Activated naive CD4-positive, alpha-beta T cell treated with anti-CD3 and anti-CD28 coated beads, Interleukin-2, amount 10 ng/mL, durations not matched to agents 7 days and 5 days (primary cell): Measurements from ENCODE around the gene GOLGA2.
A peak's percentile ranks its signal among the peaks of the same experiment; 100 is the strongest.

ENCODE experiments used
- CTCF ChIA-PET: fragments of 350-600 bp; sonication (Branson Sonifier 250); formaldehyde crosslinking; loops from one replicate; lab custom pipeline; 2021; ENCODE audit warnings: antibody characterized with exemption; lab: Charles Lee
- DNase-seq: peaks from one replicate; pipeline ENCODE4 v3.0.0-alpha.2; 2020
- H3K27ac Mint-ChIP-seq: one replicate; pipeline ENCODE4 v1.8.0; 2021; ENCODE audit warnings: mild to moderate bottlenecking, moderate library complexity, mixed read lengths
- H3K27me3 Mint-ChIP-seq: one replicate; pipeline ENCODE4 v1.8.0; 2021; ENCODE audit warnings: mild to moderate bottlenecking, mixed read lengths
- H3K36me3 Mint-ChIP-seq: one replicate; pipeline ENCODE4 v1.8.0; 2021; ENCODE audit warnings: mixed read lengths
- H3K4me1 Mint-ChIP-seq: one replicate; pipeline ENCODE4 v1.8.0; 2021; ENCODE audit warnings: mixed read lengths
- H3K4me3 Mint-ChIP-seq: one replicate; pipeline ENCODE4 v1.8.0; 2021; ENCODE audit warnings: mild to moderate bottlenecking, moderate library complexity, mixed read lengths
- H3K9me3 Mint-ChIP-seq: one replicate; pipeline ENCODE4 v1.8.0; 2021; ENCODE audit warnings: mixed read lengths

Gene GOLGA2

DNA sequence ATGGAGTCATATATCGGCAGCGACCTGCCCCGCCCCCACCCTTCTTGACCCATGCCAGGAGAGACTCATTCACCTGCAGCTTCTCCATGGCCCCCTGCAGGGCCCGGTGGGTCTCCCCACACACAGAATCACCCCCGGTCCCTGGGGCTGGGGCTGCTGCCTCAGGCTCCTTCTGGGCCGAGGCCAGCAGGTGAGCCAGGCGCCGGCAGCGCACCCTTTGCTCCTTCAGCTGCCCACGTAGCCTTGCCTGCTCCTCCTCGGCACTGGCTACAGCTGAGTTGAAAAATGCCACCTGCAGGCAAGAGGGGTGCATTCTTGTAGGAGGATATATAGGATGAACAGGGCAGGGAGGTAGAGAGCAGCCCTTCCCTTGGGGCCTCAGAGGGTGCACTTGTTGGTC is 17.9 kb downstream of the GOLGA2 start:
- H3K9me3 Mint-ChIP-seq = no peaks in the 10 kb centered on the region
- no peak overlapping the region for H3K4me3 Mint-ChIP-seq
- no peak overlapping the region for H3K27ac Mint-ChIP-seq
- CTCF ChIA-PET = no interaction called here
- H3K27me3 Mint-ChIP-seq = peaks cover 12% of the 10 kb centered on the region
- no peaks in the 10 kb centered on the region for H3K4me1 Mint-ChIP-seq
- H3K36me3 Mint-ChIP-seq = peaks cover 24% of the 10 kb centered on the region
- no peak for DNase-seq

DNA sequence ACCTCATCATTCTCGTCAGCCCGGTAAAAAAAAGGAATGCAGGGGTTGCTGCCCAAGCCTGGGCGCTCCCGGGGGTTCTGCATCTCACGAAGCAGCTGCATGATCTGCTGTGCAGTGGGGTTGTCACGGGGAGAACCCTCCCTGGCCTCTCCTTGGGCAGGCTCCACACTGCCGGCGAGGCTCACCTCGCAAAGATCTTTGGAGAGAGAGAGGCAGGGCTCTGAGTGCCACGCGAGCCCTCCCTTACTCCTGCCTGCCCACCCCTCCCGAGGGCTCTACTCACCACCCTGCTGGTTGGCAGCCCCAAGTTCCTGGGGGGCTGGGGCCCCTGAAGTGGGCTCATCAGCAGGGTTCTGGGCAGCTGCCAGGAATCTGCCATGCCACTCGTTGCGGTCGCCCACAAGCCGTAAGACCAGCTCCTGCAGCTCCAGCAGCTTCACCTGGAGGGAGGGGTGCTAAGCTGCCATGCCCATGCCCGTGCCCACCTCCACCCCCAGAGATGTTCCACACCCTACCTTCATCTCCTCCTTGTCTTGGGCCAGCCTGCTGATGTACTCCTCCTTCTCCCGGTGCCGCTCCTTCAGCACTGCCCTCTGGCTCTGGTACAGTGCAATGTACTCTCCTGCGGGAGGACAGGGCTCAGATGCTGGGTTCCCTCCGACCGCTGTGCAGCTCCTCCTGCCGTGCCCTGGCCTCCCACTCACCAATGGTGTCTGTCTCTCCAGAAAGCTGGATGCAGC is 18.6 kb downstream of the GOLGA2 start:
- no peaks in the 10 kb centered on the region for H3K9me3 Mint-ChIP-seq
- H3K4me1 Mint-ChIP-seq = no peaks in the 10 kb centered on the region
- H3K27me3 Mint-ChIP-seq = peaks cover 19% of the 10 kb centered on the region
- DNase-seq = no peak
- H3K27ac Mint-ChIP-seq = no peak overlapping the region
- H3K36me3 Mint-ChIP-seq = peaks cover 17% of the 10 kb centered on the region
- CTCF ChIA-PET = no interaction called here
- H3K4me3 Mint-ChIP-seq = no peak overlapping the region

DNA sequence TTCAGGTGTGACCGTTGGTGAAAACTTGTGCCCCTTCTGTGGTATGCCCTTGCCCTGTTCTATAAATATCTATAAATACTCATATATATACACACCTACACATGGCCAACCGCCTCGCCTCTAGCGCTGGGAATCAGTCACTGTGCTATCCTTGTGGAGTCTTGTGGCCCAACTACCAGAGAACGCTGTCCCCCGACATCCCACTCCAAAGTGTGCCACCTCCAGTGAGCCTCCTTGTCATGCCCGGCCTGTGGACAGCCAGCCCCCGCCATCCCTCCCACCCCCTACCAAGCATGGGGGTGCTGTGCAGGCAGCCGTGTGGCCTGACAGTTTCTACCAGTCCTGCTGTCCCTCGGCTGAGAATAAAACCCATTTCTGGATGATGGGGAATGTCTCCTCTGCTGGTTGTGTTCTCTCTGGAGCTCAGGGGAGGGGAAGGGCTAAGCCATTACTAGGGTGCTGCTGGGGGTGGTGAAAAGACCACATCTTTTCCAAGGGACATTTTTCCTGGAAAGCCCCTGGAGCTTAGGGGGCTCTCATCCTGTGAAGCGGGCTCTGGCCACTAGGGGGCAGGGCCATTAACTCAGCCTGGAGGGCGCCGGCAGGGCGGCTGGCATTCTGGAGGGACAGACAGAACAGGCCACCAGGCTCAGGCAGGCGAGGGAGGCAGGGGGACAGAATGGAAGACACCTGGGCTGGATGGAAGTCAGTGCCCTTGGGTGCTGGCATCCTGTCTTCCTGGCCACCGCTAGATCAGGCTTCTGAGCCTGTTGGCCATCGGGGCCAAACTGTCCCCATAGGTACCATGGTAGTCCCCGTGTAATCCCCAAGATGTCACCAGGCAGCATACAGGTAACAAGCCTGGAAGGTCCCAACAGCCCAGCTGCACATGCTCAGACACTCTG is 20.7 kb downstream of the GOLGA2 start:
- peaks cover 7% of the 10 kb centered on the region for H3K4me1 Mint-ChIP-seq
- no peak overlapping the region for H3K27ac Mint-ChIP-seq
- CTCF ChIA-PET = interaction anchor here (1.0 to 1.5 kb wide), 6 partner anchors 9 to 107 kb away, joined by 3 to 4 read pairs (median 3); no protein-coding TSS in a partner anchor
- peaks cover 5% of the 10 kb centered on the region for H3K36me3 Mint-ChIP-seq
- no peak overlapping the region for H3K4me3 Mint-ChIP-seq
- H3K27me3 Mint-ChIP-seq = peaks cover 38% of the 10 kb centered on the region
- DNase-seq = peak; percentile 65
- H3K9me3 Mint-ChIP-seq = no peaks in the 10 kb centered on the region

DNA sequence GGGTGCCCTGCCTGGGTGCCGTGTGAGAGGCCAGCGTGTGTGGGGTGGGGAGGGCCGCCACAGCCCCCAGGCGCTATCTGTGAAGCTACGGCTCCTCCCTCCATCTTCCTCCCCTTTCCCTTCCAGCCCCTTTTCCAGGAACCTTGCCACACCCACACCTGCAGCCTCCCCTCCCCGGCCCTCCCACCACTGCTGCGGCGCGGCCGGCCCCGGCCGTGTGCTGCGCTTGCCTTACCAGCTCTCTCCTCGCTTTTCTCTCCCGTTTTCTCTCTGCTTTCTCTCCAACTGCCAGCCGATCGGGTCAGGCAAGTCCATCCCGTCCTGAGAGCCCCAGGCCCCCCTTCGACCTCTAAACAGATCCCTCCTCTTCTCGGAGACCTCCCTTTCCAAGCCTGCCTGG is 21.4 kb downstream of the GOLGA2 start:
- Mint-ChIP-seq H3K4me1 (peaks cover 15% of the 10 kb centered on the region), H3K36me3 (peaks cover 5% of the 10 kb centered on the region), H3K27me3 (peaks cover 45% of the 10 kb centered on the region), H3K4me3 (no peak overlapping the region), H3K9me3 (no peaks in the 10 kb centered on the region), H3K27ac (no peak overlapping the region)
- no peak for DNase-seq
- CTCF ChIA-PET = interaction anchor here (1.2 to 1.5 kb wide), 3 partner anchors 14 to 91 kb away, joined by 3 to 4 read pairs (median 3); no protein-coding TSS in a partner anchor

DNA sequence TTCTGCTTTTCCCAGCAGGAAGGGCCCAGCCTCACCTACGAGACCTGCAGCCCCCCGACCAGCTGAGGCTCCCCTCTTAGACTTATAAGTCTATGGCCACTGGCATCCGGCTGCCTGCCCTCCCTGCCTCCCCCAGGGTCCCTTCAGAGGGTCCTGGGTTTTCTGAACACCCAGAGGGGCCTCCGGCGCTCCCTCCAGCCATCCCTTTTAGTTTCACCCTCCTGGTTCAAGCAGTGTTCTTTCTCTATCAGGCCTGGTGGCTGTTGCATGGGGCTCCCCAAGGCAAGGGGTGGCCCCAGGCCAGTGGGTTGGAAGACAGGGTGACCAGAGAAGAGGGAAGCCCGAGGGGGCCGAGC is 21.8 kb downstream of the GOLGA2 start:
- Mint-ChIP-seq H3K36me3 (peaks cover 5% of the 10 kb centered on the region), H3K9me3 (no peaks in the 10 kb centered on the region), H3K27ac (no peak overlapping the region), H3K4me3 (no peak overlapping the region), H3K4me1 (peaks cover 15% of the 10 kb centered on the region), H3K27me3 (peaks cover 49% of the 10 kb centered on the region)
- CTCF ChIA-PET = interaction anchor here (1.3 kb wide), 1 partner anchor 43 kb away, joined by 3 read pairs; no protein-coding TSS in a partner anchor
- no peak for DNase-seq

DNA sequence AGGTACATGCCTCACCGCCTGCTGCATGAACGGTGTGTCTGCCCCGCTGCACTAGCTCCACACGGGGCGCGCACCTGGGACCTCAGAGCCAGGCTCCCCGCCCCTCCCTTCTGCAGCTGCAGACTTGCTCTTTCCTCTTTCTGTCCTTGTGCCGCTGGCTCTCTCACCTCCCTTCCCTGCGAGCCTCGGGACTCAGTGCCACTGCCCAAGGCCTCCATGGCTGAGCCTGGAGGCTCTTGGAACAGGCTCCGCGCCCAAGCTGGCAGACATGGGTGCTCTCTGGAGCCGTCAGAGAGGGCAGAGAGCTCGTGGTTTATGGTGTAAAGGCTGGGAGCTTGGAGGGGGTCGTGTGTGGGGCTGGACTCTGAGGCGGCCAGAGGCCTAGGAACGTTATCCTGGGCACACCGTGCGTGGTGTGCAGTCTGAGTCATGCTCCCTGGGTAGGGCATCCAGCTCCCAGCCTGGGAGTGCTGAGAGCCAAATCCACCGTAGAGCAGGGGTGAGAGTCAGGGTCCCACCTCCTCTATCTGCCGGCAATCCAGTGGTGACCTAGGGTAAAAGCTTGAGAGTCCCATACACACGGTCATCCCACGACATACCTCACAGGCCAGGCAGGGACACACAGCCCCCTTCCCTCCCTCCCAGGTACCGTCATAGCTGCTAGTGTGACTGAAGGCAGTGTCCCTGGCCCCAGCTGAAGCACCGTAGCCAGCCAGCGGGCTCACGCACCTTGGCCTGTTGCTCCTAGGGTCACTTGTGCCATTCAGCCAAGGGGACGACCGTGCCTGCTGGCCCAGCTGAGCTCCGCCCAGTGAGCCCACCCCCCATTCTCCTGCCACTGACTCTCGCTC is 22.4 kb downstream of the GOLGA2 start:
- no peak overlapping the region for H3K4me3 Mint-ChIP-seq
- no peaks in the 10 kb centered on the region for H3K9me3 Mint-ChIP-seq
- peaks cover 15% of the 10 kb centered on the region for H3K4me1 Mint-ChIP-seq
- H3K36me3 Mint-ChIP-seq = peaks cover 5% of the 10 kb centered on the region
- DNase-seq = no peak
- H3K27me3 Mint-ChIP-seq = peaks cover 55% of the 10 kb centered on the region
- H3K27ac Mint-ChIP-seq = no peak overlapping the region
- CTCF ChIA-PET = interaction anchor here (0.5 to 1.6 kb wide), 4 partner anchors 11 to 88 kb away, joined by 3 to 4 read pairs (median 4); no protein-coding TSS in a partner anchor

DNA sequence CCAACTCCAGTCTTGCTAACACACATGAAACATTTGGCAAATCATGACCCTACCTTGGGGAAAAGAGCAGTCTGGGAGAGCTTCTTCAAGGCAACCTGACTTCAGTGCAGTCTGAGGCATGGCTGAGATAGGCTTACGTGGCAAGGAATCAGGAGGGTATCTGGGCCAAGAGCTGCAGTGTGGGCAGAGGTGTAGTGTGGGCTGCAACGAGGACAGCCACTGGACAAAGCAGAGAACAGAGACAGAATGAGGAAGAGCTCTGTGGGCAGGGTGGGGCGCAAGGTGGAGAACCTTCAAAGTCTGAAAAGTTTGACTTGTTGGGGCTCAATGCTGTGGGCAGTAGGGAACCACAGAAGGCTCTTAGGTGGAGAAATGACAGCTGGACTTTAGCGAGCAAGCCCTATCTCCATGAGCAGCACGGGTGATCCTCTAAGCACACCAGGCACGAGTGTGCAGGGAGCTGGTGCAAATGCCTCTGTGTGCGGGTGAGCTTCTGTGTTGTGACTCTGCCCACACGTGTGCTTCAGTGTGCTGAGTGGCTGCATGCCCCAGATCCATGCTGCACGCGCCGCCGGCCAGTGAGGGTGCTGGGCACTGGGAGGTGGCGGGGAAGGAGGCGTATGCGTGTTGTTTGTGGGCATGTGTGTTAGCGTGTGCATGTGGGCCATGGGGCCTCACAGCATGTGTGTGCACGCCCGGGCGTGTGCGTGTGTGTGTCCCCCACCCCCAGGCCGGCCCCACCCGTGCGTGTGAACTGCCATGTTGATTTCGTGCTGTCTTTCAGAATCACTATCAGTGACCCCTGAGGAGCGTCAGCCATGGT is 23.3 kb downstream of the GOLGA2 start:
- H3K36me3 Mint-ChIP-seq = peaks cover 2% of the 10 kb centered on the region
- no peak overlapping the region for H3K4me3 Mint-ChIP-seq
- no peaks in the 10 kb centered on the region for H3K9me3 Mint-ChIP-seq
- peaks cover 63% of the 10 kb centered on the region for H3K27me3 Mint-ChIP-seq
- no peak for DNase-seq
- peaks cover 15% of the 10 kb centered on the region for H3K4me1 Mint-ChIP-seq
- CTCF ChIA-PET = interaction anchor here (0.5 to 1.6 kb wide), 3 partner anchors 12 to 89 kb away, joined by 3 to 4 read pairs (median 4); no protein-coding TSS in a partner anchor
- H3K27ac Mint-ChIP-seq = no peak overlapping the region

DNA sequence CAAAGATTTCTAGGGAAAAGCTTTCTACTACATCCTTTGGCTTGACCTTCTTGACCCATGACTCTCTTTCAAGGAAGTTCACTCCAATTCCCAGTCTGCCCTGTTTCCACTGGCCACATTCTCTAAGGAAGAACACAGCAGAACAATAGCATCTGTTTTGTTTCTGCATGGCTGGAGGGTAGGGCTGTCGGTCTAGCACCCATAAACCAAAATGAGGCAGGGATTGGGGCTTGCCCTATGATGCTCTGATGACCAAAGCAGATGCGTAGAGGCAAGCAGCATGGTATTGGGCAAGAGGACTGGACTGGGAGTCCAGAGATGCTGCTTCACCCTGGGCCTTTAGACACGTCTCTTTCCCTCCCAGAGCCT is 24.1 kb downstream of the GOLGA2 start:
- no peaks in the 10 kb centered on the region for H3K9me3 Mint-ChIP-seq
- peaks cover 15% of the 10 kb centered on the region for H3K4me1 Mint-ChIP-seq
- H3K27ac Mint-ChIP-seq = no peak overlapping the region
- H3K27me3 Mint-ChIP-seq = peaks cover 71% of the 10 kb centered on the region
- peak overlapping the region; percentile 29 for H3K4me3 Mint-ChIP-seq
- H3K36me3 Mint-ChIP-seq = no peaks in the 10 kb centered on the region
- CTCF ChIA-PET = interaction anchor here (1.6 kb wide), 1 partner anchor 90 kb away, joined by 4 read pairs; no protein-coding TSS in a partner anchor
- no peak for DNase-seq

DNA sequence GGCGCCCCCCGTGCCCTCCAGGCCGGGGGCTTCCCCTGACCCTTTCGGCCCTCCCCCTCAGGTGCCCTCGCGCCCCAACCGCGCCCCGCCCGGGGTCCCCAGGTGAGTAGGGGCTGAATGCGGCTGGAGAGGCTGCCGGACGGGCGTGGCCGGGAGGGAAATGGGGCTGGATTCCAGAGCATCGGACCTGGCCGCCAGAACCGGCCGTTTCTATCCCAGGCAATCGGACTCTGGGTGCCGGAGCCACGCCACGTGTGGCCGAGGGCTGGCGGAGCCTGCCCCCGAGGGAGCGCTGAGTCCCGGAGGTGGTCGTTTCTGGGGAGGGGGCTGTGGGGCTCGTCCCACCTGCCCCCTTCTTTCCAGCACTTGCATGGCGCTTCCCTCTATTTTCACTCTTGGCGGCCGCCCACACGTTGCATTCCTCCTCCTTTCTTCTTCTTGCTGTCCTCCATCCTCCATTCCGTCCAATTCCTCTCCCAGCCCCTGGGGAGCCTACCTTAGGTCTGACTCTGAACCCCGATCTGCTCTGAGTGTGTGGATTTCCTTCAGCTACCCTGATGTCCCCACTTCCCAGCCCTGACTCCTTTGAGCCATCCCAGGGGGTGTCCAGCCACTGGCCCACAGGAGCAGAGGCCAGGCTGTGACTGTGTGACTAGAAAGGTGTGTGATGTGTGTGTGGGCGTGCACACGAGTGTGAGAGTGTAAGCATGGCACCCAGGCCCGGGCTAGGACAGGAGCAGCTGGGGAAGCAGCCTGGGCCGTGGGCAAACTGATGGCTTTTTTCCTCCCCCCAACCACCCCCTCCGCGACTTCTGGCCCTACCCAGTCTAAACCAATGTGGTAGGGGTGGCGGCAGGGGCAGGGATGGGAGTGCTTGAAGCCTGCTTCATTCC is 24.7 kb downstream of the GOLGA2 start:
- Mint-ChIP-seq H3K27ac (no peak overlapping the region), H3K4me3 (peak overlapping the region; percentile 63), H3K9me3 (no peaks in the 10 kb centered on the region), H3K36me3 (no peaks in the 10 kb centered on the region), H3K27me3 (peaks cover 78% of the 10 kb centered on the region), H3K4me1 (peaks cover 15% of the 10 kb centered on the region)
- no peak for DNase-seq
- CTCF ChIA-PET = interaction anchor here (0.8 to 1.6 kb wide), 4 partner anchors 10 to 126 kb away, joined by 3 to 4 read pairs (median 3); no protein-coding TSS in a partner anchor

DNA sequence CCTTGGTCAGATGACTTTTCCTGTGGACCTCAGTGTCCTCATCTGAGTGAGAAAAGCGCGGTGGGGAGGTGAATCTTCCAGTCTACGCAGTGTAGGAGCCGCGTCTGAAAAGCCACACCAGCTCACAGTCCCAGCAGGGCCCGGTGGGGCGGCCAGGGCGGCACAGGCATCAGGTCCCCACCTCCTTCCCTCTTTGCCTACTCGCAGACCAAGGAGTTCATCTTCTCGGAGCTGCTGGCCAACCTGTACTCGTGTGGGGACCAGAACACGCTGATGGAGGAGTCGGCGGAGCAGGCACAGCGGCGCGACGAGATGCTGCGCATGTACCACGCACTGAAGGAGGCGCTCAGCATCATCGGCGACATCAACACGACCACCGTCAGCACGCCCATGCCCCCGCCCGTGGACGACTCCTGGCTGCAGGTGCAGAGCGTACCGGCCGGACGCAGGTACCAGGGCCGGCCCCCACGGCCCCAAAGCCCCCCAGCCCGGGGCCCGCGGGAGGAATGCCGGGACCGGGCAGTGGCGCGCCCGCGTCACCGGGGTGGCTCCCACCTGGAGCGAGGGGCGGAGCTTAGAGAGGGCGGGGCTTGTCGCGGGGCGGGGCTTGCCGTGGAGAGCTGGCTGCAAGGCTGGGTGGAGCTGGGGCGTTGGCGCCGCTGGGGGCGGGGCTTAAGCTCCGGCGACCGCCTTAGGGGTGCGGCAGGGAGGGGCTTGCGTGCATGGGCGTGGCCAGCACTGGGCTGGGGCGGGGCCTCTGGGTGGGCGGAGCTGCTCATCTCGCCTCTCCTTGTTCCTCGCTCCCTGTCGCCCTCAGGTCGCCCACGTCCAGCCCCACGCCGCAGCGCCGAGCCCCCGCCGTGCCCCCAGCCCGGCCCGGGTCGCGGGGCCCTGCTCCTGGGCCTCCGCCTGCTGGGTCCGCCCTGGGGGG is 25.6 kb downstream of the GOLGA2 start:
- Mint-ChIP-seq H3K36me3 (no peaks in the 10 kb centered on the region), H3K27me3 (peaks cover 87% of the 10 kb centered on the region)

DNA sequence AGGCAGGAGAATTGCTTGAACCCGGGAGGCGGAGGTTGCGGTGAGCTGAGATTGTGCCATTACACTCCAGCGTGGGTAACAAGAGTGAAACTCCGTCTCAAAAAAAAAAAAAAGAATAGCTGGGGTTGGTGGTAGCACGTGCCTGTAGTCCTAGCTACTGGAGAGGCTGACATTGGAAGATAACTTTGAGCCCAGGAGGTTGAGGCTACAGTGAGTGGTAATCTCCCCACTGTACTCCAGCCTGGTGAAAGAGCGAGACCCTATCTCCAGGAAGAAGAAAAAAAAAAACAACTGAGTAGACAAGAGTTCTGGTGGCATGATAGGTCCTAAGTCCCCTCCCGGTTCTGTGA is 26.3 kb downstream of the GOLGA2 start:
- Mint-ChIP-seq H3K27ac (no peak overlapping the region), H3K4me3 (peak overlapping the region; percentile 74), H3K36me3 (no peaks in the 10 kb centered on the region), H3K4me1 (peaks cover 17% of the 10 kb centered on the region), H3K9me3 (no peaks in the 10 kb centered on the region), H3K27me3 (peaks cover 93% of the 10 kb centered on the region)
- no peak for DNase-seq
- CTCF ChIA-PET = interaction anchor here (1.0 kb wide), 1 partner anchor 95 kb away, joined by 3 read pairs; no protein-coding TSS in a partner anchor

More for the DNA sequence above, 25.6 kb downstream of the GOLGA2 start:
- CTCF ChIA-PET = interaction anchor here (0.8 to 1.0 kb wide), 4 partner anchors 11 to 125 kb away, joined by 3 read pairs; no protein-coding TSS in a partner anchor
- H3K27ac Mint-ChIP-seq = no peak overlapping the region
- peak overlapping the region; percentile 74 for H3K4me3 Mint-ChIP-seq
- H3K4me1 Mint-ChIP-seq = peaks cover 17% of the 10 kb centered on the region
- DNase-seq = peak; percentile 98
- no peaks in the 10 kb centered on the region for H3K9me3 Mint-ChIP-seq
